ELR (cell line): Measurements from ENCODE around the gene TRABD2A.
"Not testable (repeated sequence)": the region's sequence is repeated elsewhere in the genome, so short reads cannot be mapped to it uniquely, and the experiment has no call there.

ENCODE experiments used
- DNase-seq: peaks from one replicate; pipeline ENCODE4 v3.0.0-alpha.2; 2015; ENCODE audit warnings: low read depth

TRABD2A gene

DNA sequence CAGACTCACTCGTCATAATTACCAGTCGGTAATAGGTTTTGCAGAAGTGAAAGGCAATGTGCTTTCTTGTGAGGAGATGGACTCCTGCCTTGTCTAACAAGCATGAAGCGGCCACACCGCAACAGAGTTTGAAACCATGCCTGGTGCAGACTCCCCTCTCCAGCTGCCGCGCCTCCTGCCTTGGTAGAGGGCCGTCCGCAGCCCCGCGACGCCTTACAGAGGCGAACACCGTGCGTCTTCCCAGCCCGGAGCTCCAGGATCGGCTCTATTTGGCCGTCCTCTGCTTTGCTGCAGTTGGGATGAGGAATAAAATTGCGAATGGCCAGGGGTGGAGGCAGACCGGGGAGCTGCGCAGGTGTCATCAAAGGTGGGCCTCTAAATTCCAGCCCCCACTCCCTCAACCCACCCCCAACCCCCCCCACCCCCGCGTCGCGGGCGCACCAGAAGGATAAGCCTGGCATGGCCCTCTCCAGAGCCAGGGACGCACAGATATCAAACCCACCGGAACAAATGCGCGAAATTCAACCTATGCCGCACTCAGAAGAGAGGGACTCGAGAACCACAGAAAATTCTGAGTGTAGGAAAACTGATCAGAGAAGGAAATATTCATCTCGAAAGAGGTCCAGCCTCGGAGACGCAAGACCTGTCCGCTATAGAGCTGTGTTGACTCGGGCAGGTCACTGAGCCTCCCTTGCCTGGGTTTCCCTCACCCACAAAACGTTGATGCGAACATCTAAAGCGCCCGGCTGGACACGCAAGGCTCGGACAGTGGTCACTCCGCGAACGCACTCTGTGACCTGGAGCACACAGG, 1.1 kb downstream of the TRABD2A start:
- peak; percentile 27 for DNase-seq

DNA sequence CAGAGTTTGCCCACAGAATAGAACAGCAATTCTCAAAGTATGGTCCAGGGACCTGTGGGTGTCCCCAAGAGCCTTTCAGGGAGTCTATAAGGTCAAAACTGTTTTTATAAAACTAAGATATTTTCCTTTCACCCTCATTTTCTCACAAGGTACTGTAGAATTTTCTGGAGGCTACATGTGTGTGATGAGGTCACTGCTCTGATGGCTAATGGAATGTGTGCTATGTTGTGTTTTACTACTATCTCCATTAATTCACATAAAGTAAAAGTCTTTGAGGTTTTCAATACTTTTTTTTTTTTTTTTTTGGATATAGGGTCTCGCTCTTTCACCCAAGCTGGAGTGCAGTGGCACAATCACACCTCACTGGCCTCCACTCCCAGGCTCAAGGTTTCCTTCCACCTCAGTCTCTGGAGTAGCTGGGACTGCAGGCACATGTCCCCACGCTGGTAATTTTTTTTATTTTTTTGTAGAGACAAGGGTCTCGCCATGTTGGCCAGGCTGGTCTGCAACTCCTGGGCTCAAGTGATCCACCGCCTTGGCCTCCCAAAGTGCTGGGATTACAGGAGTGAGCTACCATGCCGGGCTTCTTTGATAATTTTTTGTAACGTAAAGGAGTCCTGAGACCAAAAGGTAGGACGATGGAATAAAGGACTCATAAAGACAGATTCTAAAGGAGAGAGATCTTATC, 1.8 kb downstream of the TRABD2A start:
- DNase-seq = peak; percentile 26

DNA sequence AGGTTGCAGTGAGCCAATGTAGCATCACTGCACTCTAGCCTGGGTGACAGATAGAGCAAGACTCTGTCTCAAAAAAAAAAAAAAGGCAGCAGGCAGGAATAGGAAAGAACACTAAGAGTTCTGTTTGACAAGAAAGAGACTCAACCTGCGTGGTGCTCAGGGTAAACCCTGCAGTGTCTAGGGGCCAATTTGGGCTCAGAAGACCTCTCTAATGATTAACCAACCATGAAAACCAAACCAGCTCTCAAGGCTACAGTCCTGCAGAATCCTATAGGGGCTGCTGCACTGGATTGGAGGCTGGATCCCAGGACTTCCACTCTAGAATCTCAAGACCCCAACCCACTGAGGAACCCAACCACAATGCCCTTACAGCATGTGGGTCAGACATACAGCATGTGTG, 2.4 kb downstream of the TRABD2A start:
- DNase-seq = no peak

DNA sequence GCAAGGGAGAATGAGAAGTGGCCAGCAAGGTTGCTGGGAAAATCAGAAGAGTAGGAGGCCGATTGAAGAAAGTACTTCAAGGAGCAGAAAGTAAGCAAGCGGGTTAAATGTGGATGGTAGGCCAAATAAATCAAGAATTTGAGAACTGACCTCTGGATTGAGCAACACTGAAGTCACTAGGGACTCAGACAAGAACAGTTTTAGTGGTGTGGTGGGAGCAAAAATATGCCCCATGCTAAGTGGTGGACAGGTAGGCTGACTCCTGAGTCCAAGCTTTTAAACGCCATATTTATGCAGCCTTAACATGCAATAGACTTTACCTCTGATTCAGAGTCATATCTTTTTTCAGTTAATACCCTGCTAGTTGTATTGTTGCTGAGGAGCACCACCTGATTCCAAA, 4.5 kb downstream of the TRABD2A start:
- no peak for DNase-seq

DNA sequence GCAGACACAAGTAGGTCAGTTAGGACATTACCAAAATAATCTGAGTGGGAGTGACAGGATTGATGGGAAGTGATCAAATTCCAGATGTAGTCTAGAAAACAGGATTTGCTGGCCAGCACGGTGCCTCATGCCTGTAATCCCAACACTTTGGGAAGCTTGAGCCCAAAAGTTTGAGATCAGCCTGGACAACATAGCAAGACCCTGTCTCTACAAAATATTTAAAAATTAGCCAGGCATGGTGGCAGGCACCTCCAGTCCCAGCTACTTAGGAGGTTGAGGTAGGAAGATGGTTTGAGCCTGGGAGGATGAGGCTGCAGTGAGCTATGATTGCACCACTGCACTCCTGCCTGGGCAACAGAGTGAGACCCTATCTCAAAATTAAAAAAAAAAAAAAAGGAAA, 5.3 kb downstream of the TRABD2A start:
- DNase-seq = not testable (repeated sequence)

DNA sequence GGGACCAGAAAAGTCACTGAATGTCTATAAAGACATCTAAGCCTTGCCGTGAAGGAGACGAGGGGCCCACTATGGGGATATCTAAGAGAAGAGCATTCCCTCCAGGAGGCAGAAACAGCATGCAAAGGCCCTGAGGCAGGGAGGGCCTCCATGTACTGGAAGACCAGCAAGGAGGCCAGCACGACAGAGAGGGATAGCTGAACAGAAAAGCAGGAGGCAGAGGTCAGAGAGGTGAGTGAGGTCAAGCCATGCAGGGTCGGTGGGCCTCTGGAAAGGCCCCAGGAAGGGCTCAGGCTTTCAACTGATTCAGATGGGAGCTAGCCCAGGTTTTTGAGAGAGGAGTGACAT, 5.7 kb downstream of the TRABD2A start:
- DNase-seq = no peak

DNA sequence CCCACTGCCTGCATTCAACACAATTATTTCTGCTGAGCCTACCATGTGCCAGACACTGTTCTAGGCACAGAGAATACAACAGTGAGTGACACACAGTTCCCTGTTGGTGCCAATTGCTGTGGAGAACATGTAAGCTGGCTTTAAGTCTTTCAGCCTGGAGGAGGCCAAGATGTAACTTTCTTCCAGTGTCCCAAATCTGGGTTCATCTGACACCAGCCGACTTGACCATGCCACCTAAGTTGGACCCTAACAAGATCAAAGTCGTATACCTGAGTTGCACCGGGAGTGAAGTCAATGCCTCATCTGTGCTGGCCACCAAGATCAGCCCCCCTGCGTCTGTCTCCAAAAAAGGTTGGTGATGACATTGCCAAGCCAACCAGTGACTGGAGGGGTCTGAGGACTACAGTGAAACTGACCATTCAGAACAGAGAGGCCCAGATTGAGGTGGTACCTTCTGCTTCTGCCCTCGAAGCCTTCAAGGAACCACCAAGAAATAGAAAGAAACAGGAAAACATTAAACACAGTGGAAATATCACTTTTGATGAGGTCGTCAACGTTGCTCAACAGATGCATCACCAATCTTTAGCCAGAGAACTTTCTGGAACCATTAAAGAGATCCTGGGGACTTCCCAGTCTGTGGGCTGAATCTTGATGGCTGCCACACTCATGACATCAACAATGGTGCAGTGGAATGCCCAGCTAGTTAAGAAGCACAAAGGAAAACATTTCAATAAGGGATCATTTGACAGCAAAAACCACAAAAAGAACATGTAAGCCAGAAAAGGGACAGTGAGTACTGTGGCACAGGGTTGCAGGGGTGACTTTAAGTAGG, 6.3 kb downstream of the TRABD2A start:
- DNase-seq = no peak

DNA sequence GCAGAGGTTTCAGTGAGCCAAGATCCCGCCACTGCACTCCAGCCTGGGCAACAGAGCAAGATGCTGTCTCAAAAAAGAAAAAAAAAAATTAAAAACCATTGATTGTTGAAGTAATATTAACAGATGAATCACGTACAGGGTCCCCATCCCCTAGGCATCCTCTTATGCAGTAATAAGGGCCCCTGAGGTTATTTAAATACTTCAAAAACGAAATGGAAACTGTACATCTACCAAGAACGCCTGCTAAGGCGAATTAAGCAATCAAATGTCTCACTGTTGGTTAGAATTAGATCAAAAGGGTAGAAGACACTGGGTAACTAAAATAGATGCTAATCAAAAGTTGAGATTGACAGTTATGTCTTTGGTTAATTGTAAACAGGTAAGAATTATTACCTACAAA, 7.5 kb downstream of the TRABD2A start:
- DNase-seq = no peak

DNA sequence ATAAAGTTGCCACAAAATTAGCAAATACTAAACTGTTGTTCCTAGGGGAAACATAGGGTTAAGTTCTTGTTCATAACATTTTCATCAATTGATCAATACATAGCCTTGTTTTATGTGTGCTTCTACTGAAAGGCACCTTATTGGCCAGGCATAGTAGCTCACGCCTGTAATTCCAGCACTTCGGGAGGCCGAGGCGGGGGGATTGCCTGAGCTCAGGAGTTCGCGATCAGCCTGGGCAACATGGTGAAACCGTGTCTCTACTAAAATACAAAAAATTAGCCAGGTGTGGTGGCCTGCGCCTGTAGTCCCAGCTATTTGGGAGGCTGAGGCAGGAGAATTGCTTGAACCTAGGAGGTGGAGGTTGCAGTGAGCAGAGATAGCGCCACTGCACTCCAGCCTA, 8.2 kb downstream of the TRABD2A start:
- not testable (repeated sequence) for DNase-seq

DNA sequence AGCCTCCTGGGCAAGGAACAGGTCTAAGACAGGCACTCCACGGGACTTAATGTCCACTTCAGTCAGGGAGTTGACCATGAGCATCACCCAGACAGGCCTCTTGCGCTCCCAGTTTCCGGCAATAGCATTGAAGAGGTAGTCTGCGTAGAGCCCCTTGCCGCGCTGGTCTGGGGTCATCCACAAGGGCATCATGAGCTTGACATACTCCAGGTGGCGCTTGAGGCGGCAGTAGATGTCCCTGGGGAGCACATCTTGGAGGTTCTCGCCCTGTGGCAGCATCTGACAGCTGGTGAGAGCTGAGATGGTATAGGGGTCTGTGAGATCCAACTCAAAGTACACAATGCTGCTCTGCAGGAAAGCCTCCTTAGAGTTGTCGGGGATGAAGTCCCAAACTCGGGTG, 10.6 kb downstream of the TRABD2A start:
- DNase-seq = no peak

DNA sequence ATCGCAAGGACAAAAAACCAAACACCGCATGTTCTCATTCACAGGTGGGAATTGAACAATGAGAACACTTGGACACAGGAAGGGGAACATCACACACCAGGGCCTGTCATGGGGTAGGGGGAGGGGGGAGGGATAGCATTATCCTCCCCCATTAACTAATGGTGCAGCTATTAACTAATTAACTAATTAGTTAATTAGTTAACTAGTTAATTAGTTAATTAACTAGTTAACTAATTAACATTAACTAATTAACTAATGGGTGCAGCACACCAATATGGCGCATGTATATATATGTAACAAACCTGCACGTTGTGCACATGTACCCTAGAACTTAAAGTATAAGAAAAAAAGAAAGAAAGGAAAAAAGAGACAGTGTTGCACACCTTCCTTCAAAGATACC, 12.6 kb downstream of the TRABD2A start:
- not testable (repeated sequence) for DNase-seq

DNA sequence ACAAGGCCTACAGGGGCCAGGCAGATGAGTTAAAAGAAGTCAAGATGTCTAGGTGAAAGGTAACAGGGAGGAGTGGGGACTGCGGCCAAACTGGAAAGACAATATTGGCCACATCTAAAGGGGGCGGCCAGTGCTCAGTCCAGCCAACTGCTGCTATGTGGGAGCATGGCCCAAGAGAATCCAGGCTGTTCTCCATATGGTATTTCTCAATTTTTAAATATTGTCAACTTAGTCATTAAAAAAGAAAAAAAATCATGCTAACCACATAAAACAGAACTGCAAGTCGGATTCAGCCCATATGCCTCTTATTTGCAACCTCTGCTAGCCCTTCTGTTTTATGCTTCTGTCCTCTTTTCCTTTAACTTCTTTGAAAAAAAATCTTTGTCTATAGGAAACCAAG, 14.8 kb downstream of the TRABD2A start:
- DNase-seq = no peak

DNA sequence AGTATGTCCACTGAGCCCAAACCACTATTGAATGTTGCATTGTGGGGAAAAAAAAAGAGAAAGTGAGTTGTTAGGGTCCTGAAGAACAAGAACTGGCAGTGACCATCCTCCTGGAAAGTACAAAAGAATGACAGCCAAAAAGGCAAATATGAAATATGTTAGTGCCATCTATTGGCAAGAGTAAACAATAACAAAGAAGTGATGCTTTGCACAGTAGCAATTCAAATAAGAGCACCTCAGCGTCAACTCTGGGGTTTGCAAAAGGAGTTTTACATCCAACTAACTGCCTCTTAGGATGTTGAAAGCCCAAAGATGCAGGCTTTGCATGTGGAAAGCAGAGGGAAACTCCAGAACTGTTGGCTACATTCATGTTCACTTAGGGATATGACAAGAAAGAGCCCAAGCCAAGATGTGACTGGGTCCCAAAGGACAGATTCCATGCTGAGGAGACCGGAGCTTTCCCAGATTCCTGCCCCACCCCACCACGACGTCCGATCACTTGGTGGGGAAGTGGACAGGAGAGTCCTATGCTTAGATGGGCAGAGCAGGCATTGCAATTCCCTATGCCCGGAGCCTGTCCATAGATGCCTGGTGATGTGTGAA, 15.6 kb downstream of the TRABD2A start:
- peak; percentile 68 for DNase-seq

DNA sequence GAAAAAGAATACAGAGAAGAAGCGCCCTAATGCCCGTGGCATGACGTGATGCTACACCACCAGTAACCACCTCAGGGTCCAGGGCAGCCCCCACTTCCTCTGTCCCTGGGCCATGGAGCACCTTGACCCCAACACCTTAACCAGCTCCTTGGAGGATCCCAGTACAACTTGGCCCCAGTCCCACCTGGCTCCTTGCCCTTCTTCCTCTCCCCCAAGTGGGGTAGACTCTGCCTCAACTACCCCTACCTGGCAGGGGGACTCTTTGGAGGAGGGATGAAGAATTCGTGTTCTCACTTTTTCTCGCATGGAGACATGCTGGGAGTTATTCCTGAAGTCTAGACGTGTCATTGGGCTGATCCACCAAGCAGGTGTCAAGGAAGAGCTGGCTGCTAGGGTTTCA, 18.9 kb downstream of the TRABD2A start:
- no peak for DNase-seq

DNA sequence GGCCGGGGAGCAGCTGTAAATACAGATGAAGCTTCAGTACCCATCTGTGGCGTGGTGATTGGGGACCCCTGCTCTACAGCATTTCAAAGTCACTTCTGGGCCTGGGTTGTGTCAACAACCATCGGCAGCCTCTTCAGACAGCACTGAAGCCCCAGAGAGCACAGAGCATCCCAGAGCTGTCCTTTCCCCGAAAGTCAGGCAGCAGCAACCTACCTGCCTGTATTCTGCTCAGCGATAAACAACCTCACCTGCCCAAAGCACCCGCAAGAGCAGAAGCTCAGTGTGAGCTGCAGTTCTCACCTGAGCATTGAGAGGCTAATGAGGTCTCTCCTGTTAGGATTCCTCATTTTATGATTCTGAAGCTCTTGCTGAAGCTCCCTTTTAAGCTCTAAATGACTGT, 19.3 kb downstream of the TRABD2A start:
- no peak for DNase-seq

DNA sequence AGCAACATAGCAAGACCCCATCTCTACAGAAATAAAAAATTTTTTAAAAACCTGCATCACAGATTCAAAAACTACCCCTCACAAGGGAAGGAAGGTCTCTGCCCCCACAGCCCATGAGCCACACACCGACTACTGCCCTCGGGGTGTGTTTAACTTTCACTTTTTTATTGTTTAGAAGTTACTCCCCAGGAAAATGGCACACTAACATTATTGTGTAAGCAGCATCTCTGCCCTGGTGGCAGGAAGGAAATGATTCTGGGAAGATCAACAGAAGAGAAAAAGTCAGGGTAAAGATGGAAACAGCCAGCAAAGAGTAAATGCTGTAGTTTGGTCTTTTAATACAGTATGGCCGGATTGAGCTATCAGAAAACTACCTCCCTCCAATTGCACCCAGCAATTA, 21.9 kb downstream of the TRABD2A start:
- DNase-seq = no peak

DNA sequence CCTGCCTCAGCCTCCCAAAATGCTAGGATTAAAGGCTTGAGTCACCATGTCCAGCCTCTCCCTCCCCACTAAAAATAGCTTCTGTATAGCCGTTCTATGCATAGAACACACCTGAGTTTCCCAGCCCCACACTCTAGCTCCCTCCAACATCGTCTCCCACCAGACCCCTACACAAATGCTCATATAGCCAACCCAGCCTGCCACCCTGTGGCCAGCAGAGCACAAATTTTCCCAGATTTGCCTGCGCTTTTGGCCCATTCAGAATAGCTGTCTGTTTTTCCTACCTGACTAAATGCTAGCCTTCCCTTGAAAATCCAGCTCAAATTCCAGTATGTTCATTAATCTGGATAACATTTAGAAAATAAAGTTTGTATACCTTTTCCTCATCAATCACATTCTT, 22.8 kb downstream of the TRABD2A start:
- DNase-seq = peak; percentile 18

DNA sequence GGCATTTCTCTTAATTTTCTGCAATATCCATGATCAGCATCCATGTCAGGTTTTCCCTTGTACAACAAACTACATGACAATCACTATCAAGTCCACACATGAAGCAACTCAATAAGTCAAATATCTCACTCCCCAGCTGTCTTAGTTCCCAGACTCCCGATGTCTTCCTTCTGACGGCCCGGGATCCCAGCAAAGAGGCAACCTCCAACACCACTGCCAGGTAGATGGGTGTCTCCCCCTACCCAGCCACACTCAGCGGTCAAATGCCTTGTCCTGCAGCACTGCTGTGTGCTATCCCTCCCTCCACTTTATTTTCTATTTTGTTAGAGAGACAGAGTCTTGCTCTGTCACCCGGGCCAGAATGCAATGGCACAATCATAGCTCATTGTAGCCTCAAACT, 23.3 kb downstream of the TRABD2A start:
- DNase-seq = no peak

DNA sequence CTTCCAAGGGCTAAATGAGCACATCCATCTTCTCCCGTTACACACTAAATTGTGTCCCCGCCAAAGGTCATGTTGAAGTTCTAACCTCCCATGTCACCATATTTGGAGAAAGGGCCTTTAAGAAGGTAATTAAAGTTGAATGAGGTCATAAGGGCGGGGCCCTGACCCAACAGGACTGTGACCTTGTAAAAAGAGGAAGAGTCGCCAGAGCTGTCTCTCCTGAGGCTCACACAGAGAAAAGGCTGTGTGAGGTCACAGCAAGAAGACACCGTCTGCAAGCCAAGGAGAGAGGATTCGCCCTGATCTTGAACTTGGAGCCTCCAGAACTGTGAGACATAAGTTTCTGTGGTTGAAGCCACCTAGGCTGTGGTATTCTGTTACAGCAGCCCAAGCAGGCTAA, 24.1 kb downstream of the TRABD2A start:
- no peak for DNase-seq

DNA sequence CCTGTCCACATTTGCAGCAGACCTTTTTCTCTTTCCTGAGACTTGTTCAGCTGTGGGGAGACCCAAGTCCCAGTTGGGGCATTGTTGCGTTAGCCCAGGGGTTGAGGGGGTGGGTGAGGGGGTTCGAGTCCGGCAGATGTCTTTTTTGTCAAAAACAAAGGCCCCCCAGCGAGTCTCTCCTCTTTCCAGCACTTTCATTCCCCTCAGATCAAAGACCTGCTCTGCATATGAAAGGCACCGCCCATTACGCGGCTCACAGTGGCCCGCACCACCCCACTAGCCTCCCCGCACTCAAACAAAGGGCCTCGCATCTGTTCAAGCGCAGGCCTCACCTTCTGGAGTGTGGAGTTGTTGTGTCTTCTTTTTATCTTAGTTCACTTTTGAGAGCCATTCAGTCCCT, 25.2 kb downstream of the TRABD2A start:
- DNase-seq = no peak

DNA sequence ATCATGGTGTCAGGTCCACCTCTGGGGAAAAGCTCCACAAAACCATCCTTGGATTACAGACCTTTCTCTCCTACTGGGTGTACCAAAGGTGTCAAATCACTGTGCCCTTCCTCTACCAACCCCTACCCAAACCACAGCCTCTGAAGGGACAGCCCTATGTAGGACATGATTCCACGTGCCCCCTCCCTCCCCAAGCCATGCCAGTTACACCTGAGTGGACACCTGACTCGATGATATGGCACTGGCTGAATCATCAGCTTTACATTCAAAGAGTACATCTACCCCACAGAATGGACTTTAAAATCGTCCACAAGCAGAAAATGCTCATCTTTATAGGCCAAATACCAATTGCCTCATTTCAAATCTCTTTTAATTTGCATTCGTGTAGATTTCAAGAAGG, 26.0 kb downstream of the TRABD2A start:
- DNase-seq = no peak

DNA sequence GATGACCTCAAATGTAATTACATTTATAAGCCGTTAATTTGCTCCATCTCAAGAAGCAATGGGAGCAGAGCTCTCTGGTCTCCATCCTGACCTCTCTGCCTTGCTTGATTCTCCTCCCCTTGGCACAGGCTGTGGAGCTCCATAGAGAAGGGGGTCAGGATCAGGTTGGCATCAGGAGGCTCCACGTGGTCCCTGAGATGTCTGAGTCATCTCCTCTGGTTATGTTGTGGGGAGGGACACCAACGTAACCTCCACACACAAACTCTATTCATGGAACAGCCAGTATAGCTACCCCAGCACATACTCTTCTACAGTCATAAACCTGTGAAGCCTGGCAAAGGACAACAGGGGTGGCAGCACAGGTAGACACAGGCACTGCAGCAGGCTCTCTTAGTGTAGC, 29.0 kb downstream of the TRABD2A start:
- DNase-seq = no peak

DNA sequence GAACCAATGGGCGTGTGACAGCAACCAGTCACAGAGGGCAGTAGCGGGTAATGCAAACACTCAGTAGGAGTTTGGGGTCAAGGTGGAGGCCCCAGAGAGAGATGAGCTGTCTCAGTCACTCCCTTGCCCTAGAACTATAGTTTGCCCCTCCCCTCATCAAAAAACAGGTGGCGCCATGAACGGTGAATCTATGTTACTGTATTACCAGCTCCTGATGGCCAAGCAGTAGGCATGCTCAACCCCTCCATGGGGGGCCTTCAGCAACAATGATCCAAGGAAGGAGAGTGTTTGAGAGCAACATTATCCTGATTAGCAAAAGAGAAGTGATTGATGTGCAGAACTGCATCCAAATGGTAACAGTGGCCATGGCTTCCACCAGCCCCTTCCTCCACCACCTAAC, 30.4 kb downstream of the TRABD2A start:
- no peak for DNase-seq
